Measurements from ENCODE around the gene GADD45A. TPM values are rescaled to one million over a fixed set of nuclear protein-coding genes. Genes with fewer than 3 reads are reported as not detected.

The GADD45A gene
- total and polyA plus RNA-seq, 9 of the 15 experiments (the other 6 are each of a cell fraction or from before 2014, with no cell fraction given), result 21.3 to 156 (median 62.1) TPM

DNA sequence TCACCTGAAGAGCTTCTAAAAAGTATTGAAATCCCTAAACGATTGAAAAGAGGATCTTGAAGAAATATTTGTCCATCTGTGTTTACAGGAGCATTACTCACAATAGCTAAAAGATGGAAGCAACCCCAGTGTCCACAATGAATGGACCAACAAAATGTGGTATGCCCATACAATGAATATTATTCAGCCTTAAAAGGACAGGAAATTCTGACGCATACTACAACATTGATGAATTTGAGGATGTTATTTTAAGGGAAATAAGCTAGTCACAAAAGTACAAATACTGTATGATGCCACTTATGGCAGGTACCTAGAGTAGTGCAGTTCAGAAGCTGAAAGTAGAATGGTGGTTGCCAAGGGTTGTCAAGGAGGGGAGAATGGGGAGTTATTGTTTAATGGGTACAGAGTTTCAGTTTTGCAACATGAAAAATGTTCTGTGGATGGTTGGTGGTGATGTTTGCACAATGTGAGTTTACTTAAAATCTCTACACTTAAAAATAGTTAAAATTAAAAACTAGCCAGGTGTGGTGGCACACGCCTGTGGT, 37.1 kb upstream of the GADD45A start:
- intact Hi-C loops (cut with micrococcal nuclease), result loop anchor here (2.0 kb wide), 1 partner anchor 37 kb away; the partner anchor contains the start of gene GADD45A
- Histone ChIP-seq H3K27ac (ENCODE audit: extremely low read depth, low read depth, low read length) (peak overlapping the region; percentile 77; the same call in 1 of the 3 replicates), H3K36me3 (ENCODE audit: control insufficient read depth, insufficient read depth, low read length) (no peaks in the 10 kb centered on the region), H3K9me3 (replicated peaks; ENCODE audit: control insufficient read depth, insufficient read depth, low read depth, low read length) (no peaks in the 10 kb centered on the region), H3K9me1 (ENCODE audit: control insufficient read depth, insufficient read depth, low read length) (no peaks in the 10 kb centered on the region), H3K4me1 (replicated peaks in 1 of 2; ENCODE audit: control insufficient read depth in 2 of 2, insufficient read depth in 2 of 2, low read length in 2 of 2) (peaks cover 19 to 25% of the 10 kb centered on the region in 2 experiments), H2AFZ (ENCODE audit: low read depth, low read length) (no peak overlapping the region), H3K27me3 (ENCODE audit: control insufficient read depth in 2 of 2, insufficient read depth in 2 of 2, low read length in 2 of 2) (no peaks in the 10 kb centered on the region), H3K4me3 (no peak overlapping the region), H3K9ac (ENCODE audit: insufficient read depth in 1 of 2, low read depth in 2 of 2, low read length in 2 of 2) (no peak overlapping the region), H3K79me2 (ENCODE audit: control insufficient read depth, insufficient read depth, low read length) (no peaks in the 10 kb centered on the region), H4K20me1 (replicated peaks; ENCODE audit: control insufficient read depth, insufficient read depth, low read length) (no peaks in the 10 kb centered on the region), H3K4me2 (ENCODE audit: insufficient read depth, low read length) (no peak overlapping the region)
- BruUV-seq (replicated peaks), result no TSS peak
- no peak for TF ChIP-seq TCF3 (CRISPR knock-in tag; IDR thresholded peaks at IDR 0.05)
- TF ChIP-seq SETDB1 (IDR thresholded peaks at IDR 0.05; ENCODE audit: low read length), result no peak
- no peak for TF ChIP-seq CBFA2T2 (conservative IDR thresholded peaks at IDR 0.05)
- TF ChIP-seq MEF2D (tag; conservative IDR thresholded peaks at IDR 0.05; ENCODE audit: low read depth), result no peak
- TF ChIP-seq DIDO1 (tag; IDR thresholded peaks at IDR 0.05; ENCODE audit: low read depth), result no peak
- no peak for TF ChIP-seq ZNF766 (CRISPR knock-in tag; conservative IDR thresholded peaks at IDR 0.05)
- TF ChIP-seq, protein P1, sequence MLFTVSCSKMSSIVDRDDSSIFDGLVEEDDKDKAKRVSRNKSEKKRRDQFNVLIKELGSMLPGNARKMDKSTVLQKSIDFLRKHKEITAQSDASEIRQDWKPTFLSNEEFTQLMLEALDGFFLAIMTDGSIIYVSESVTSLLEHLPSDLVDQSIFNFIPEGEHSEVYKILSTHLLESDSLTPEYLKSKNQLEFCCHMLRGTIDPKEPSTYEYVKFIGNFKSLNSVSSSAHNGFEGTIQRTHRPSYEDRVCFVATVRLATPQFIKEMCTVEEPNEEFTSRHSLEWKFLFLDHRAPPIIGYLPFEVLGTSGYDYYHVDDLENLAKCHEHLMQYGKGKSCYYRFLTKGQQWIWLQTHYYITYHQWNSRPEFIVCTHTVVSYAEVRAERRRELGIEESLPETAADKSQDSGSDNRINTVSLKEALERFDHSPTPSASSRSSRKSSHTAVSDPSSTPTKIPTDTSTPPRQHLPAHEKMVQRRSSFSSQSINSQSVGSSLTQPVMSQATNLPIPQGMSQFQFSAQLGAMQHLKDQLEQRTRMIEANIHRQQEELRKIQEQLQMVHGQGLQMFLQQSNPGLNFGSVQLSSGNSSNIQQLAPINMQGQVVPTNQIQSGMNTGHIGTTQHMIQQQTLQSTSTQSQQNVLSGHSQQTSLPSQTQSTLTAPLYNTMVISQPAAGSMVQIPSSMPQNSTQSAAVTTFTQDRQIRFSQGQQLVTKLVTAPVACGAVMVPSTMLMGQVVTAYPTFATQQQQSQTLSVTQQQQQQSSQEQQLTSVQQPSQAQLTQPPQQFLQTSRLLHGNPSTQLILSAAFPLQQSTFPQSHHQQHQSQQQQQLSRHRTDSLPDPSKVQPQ (CRISPR knock-in tag; IDR thresholded peaks at IDR 0.05; ENCODE audit: borderline replicate concordance), result no peak
- TF ChIP-seq ARNT (IDR thresholded peaks at IDR 0.05), result no peak
- no peak for TF ChIP-seq HNRNPH1 (optimal IDR thresholded peaks at IDR 0.05; ENCODE audit: low read depth, low read length)
- no peak for TF ChIP-seq ZC3H4 (CRISPR knock-in tag; IDR thresholded peaks at IDR 0.05; ENCODE audit: borderline replicate concordance)
- no peak for TF ChIP-seq ZNF551 (CRISPR knock-in tag; IDR thresholded peaks at IDR 0.05)
- TF ChIP-seq TFAM (CRISPR knock-in tag; conservative IDR thresholded peaks at IDR 0.05), result no peak
- TF ChIP-seq EWSR1 (IDR thresholded peaks at IDR 0.05; ENCODE audit: borderline replicate concordance, low read depth, partially characterized antibody), result no peak
- no peak for TF ChIP-seq JUNB (CRISPR knock-in tag; conservative IDR thresholded peaks at IDR 0.05)
- TF ChIP-seq ZNF316 (IDR thresholded peaks at IDR 0.05), result no peak
- no peak for TF ChIP-seq ZNF197 (CRISPR knock-in tag; IDR thresholded peaks at IDR 0.05; ENCODE audit: low read depth)
- no peak for TF ChIP-seq PHF8 (IDR thresholded peaks at IDR 0.05; ENCODE audit: borderline replicate concordance, low read length)
- TF ChIP-seq, protein P2, sequence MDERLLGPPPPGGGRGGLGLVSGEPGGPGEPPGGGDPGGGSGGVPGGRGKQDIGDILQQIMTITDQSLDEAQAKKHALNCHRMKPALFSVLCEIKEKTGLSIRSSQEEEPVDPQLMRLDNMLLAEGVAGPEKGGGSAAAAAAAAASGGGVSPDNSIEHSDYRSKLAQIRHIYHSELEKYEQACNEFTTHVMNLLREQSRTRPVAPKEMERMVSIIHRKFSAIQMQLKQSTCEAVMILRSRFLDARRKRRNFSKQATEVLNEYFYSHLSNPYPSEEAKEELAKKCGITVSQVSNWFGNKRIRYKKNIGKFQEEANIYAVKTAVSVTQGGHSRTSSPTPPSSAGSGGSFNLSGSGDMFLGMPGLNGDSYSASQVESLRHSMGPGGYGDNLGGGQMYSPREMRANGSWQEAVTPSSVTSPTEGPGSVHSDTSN (CRISPR knock-in tag; IDR thresholded peaks at IDR 0.05; ENCODE audit: low read depth), result no peak
- TF ChIP-seq, protein P2 (tag; conservative IDR thresholded peaks at IDR 0.05; ENCODE audit: low read depth), result no peak
- ATAC-seq, result no peak
- ChIA-PET POLR2A (interaction anchor here (0.6 to 0.9 kb wide), 3 partner anchors 37 to 372 kb away, joined by 3 to 5 read pairs (median 3); partner anchors contain the start of gene GADD45A), CTCF (ENCODE audit: low intra/inter-chr PET ratio) (no interaction called here)
- FAIRE-seq, result no peak
- WGBS (ENCODE audit: insufficient coverage, low coverage, missing lambda C conversion rate), result 57% methylated on average over 3 of the region's 3 CpGs
- in situ Hi-C loops (cut with MboI), result no loop called here
- no peak for DNase-seq (ENCODE audit: extremely low read depth in 1 of 4, low spot score in 3 of 4)
